Measurements from ENCODE around the gene APMAP.
A peak's percentile ranks its signal among the peaks of the same experiment; 100 is the strongest.

APMAP gene

GRCh38 chr20:24992487-24993205 lies at the start of gene APMAP:
TSS of gene APMAP (minus strand) at chr20:24992751. CDS start at chr20:24992688, 63 bp downstream.
- Histone ChIP-seq H3K27ac (ENCODE audit: low read length) (peak within 1 kb of the TSS; percentile 96), H3K4me3 (ENCODE audit: low read depth in 1 of 2, low read length in 2 of 2) (peak within 1 kb of the TSS; percentile 83 to 88), H3K9me3 (ENCODE audit: control insufficient read depth in 1 of 2, low read length in 2 of 2) (no peaks in the 10 kb centered on the region), H3K27me3 (ENCODE audit: low read depth, low read length) (no peaks in the 10 kb centered on the region), H3K4me1 (ENCODE audit: control insufficient read depth in 1 of 2, insufficient read depth in 2 of 2, low read length in 2 of 2) (peaks cover 0 to 47% of the 10 kb centered on the region in 2 donors), H3K36me3 (ENCODE audit: control insufficient read depth in 1 of 2, insufficient read depth in 2 of 2, low read length in 2 of 2) (peaks cover 0 to 3% of the 10 kb centered on the region in 2 donors)

GRCh38 chr20:25041813-25042530 lies 49.4 kb upstream of the APMAP start:
- Histone ChIP-seq H3K27ac (ENCODE audit: low read length) (no peak overlapping the region), H3K9me3 (ENCODE audit: control insufficient read depth in 1 of 2, low read length in 2 of 2) (no peaks in the 10 kb centered on the region), H3K4me1 (ENCODE audit: control insufficient read depth in 1 of 2, insufficient read depth in 2 of 2, low read length in 2 of 2) (peaks cover 44 to 77% of the 10 kb centered on the region in 2 donors), H3K27me3 (ENCODE audit: low read depth, low read length) (no peaks in the 10 kb centered on the region), H3K4me3 (ENCODE audit: low read depth in 1 of 2, low read length in 2 of 2) (no peak overlapping the region), H3K36me3 (ENCODE audit: control insufficient read depth in 1 of 2, insufficient read depth in 2 of 2, low read length in 2 of 2) (peaks cover 0 to 11% of the 10 kb centered on the region in 2 donors)

GRCh38 chr20:25040438-25040831 lies 47.9 kb upstream of the APMAP start:
- no peaks in the 10 kb centered on the region for H3K36me3 ChIP-seq (ENCODE audit: control insufficient read depth in 1 of 2, insufficient read depth in 2 of 2, low read length in 2 of 2)
- no peaks in the 10 kb centered on the region for H3K27me3 ChIP-seq (ENCODE audit: low read depth, low read length)
- H3K4me3 ChIP-seq (ENCODE audit: low read depth in 1 of 2, low read length in 2 of 2), result peak overlapping the region in 1 of 2 donors; percentile 52
- peak overlapping the region; percentile 87 for H3K27ac ChIP-seq (ENCODE audit: low read length)
- no peaks in the 10 kb centered on the region for H3K9me3 ChIP-seq (ENCODE audit: control insufficient read depth in 1 of 2, low read length in 2 of 2)
- H3K4me1 ChIP-seq (ENCODE audit: control insufficient read depth in 1 of 2, insufficient read depth in 2 of 2, low read length in 2 of 2), result peaks cover 46 to 88% of the 10 kb centered on the region in 2 donors

GRCh38 chr20:25039697-25040437 lies 47.3 kb upstream of the APMAP start:
- Histone ChIP-seq H3K27ac (ENCODE audit: low read length) (peak overlapping the region; percentile 87), H3K36me3 (ENCODE audit: control insufficient read depth in 1 of 2, insufficient read depth in 2 of 2, low read length in 2 of 2) (no peaks in the 10 kb centered on the region), H3K9me3 (ENCODE audit: control insufficient read depth in 1 of 2, low read length in 2 of 2) (no peaks in the 10 kb centered on the region), H3K4me1 (ENCODE audit: control insufficient read depth in 1 of 2, insufficient read depth in 2 of 2, low read length in 2 of 2) (peaks cover 44 to 89% of the 10 kb centered on the region in 2 donors), H3K4me3 (ENCODE audit: low read depth in 1 of 2, low read length in 2 of 2) (peak overlapping the region in 1 of 2 donors; percentile 52), H3K27me3 (ENCODE audit: low read depth, low read length) (no peaks in the 10 kb centered on the region)

GRCh38 chr20:25038591-25039015 lies 46.1 kb upstream of the APMAP start:
- Histone ChIP-seq H3K9me3 (ENCODE audit: control insufficient read depth in 1 of 2, low read length in 2 of 2) (no peaks in the 10 kb centered on the region), H3K4me1 (ENCODE audit: control insufficient read depth in 1 of 2, insufficient read depth in 2 of 2, low read length in 2 of 2) (peaks cover 44 to 90% of the 10 kb centered on the region in 2 donors), H3K27ac (ENCODE audit: low read length) (peak overlapping the region; percentile 87)

GRCh38 chr20:25038103-25038410 lies 45.5 kb upstream of the APMAP start:
- no peak overlapping the region for H3K4me3 ChIP-seq (ENCODE audit: low read depth in 1 of 2, low read length in 2 of 2)
- H3K27ac ChIP-seq (ENCODE audit: low read length), result peak overlapping the region; percentile 87
- H3K36me3 ChIP-seq (ENCODE audit: control insufficient read depth in 1 of 2, insufficient read depth in 2 of 2, low read length in 2 of 2), result no peaks in the 10 kb centered on the region
- peaks cover 50 to 90% of the 10 kb centered on the region in 2 donors for H3K4me1 ChIP-seq (ENCODE audit: control insufficient read depth in 1 of 2, insufficient read depth in 2 of 2, low read length in 2 of 2)
- H3K9me3 ChIP-seq (ENCODE audit: control insufficient read depth in 1 of 2, low read length in 2 of 2), result no peaks in the 10 kb centered on the region
- no peaks in the 10 kb centered on the region for H3K27me3 ChIP-seq (ENCODE audit: low read depth, low read length)

More at GRCh38 chr20:25038591-25039015, 46.1 kb upstream of the APMAP start:
- Histone ChIP-seq H3K27me3 (ENCODE audit: low read depth, low read length) (no peaks in the 10 kb centered on the region), H3K36me3 (ENCODE audit: control insufficient read depth in 1 of 2, insufficient read depth in 2 of 2, low read length in 2 of 2) (no peaks in the 10 kb centered on the region), H3K4me3 (ENCODE audit: low read depth in 1 of 2, low read length in 2 of 2) (no peak overlapping the region)

- H3K9me3 ChIP-seq (ENCODE audit: control insufficient read depth in 1 of 2, low read length in 2 of 2), result no peaks in the 10 kb centered on the region
- H3K4me3 ChIP-seq (ENCODE audit: low read depth in 1 of 2, low read length in 2 of 2), result no peak overlapping the region
- H3K27me3 ChIP-seq (ENCODE audit: low read depth, low read length), result no peaks in the 10 kb centered on the region
- no peaks in the 10 kb centered on the region for H3K36me3 ChIP-seq (ENCODE audit: control insufficient read depth in 1 of 2, insufficient read depth in 2 of 2, low read length in 2 of 2)
- H3K27ac ChIP-seq (ENCODE audit: low read length), result peak overlapping the region; percentile 87
- peaks cover 45 to 90% of the 10 kb centered on the region in 2 donors for H3K4me1 ChIP-seq (ENCODE audit: control insufficient read depth in 1 of 2, insufficient read depth in 2 of 2, low read length in 2 of 2)
These were observed 44.9 kb upstream of the APMAP start for GRCh38 chr20:25037288-25038102.

- H3K27ac ChIP-seq (ENCODE audit: low read length), result peak overlapping the region; percentile 27
- no peaks in the 10 kb centered on the region for H3K27me3 ChIP-seq (ENCODE audit: low read depth, low read length)
- peaks cover 43 to 84% of the 10 kb centered on the region in 2 donors for H3K4me1 ChIP-seq (ENCODE audit: control insufficient read depth in 1 of 2, insufficient read depth in 2 of 2, low read length in 2 of 2)
- H3K36me3 ChIP-seq (ENCODE audit: control insufficient read depth in 1 of 2, insufficient read depth in 2 of 2, low read length in 2 of 2), result no peaks in the 10 kb centered on the region
- no peaks in the 10 kb centered on the region for H3K9me3 ChIP-seq (ENCODE audit: control insufficient read depth in 1 of 2, low read length in 2 of 2)
- no peak overlapping the region for H3K4me3 ChIP-seq (ENCODE audit: low read depth in 1 of 2, low read length in 2 of 2)
These were observed 43.9 kb upstream of the APMAP start for GRCh38 chr20:25036331-25036936.

- no peak overlapping the region for H3K27ac ChIP-seq (ENCODE audit: low read length)
- H3K36me3 ChIP-seq (ENCODE audit: control insufficient read depth in 1 of 2, insufficient read depth in 2 of 2, low read length in 2 of 2), result no peaks in the 10 kb centered on the region
- H3K4me3 ChIP-seq (ENCODE audit: low read depth in 1 of 2, low read length in 2 of 2), result no peak overlapping the region
- peaks cover 43 to 79% of the 10 kb centered on the region in 2 donors for H3K4me1 ChIP-seq (ENCODE audit: control insufficient read depth in 1 of 2, insufficient read depth in 2 of 2, low read length in 2 of 2)
- no peaks in the 10 kb centered on the region for H3K9me3 ChIP-seq (ENCODE audit: control insufficient read depth in 1 of 2, low read length in 2 of 2)
- no peaks in the 10 kb centered on the region for H3K27me3 ChIP-seq (ENCODE audit: low read depth, low read length)
These were observed 43.4 kb upstream of the APMAP start for GRCh38 chr20:25035921-25036320.

GRCh38 chr20:25033924-25034300 lies 41.4 kb upstream of the APMAP start:
- H3K27me3 ChIP-seq (ENCODE audit: low read depth, low read length), result no peaks in the 10 kb centered on the region
- H3K4me3 ChIP-seq (ENCODE audit: low read depth in 1 of 2, low read length in 2 of 2), result no peak overlapping the region
- peaks cover 6 to 11% of the 10 kb centered on the region in 2 donors for H3K36me3 ChIP-seq (ENCODE audit: control insufficient read depth in 1 of 2, insufficient read depth in 2 of 2, low read length in 2 of 2)
- H3K27ac ChIP-seq (ENCODE audit: low read length), result peak overlapping the region; percentile 57
- no peaks in the 10 kb centered on the region for H3K9me3 ChIP-seq (ENCODE audit: control insufficient read depth in 1 of 2, low read length in 2 of 2)
- H3K4me1 ChIP-seq (ENCODE audit: control insufficient read depth in 1 of 2, insufficient read depth in 2 of 2, low read length in 2 of 2), result peaks cover 27 to 69% of the 10 kb centered on the region in 2 donors
